ENCODE measurements around the gene ATMIN. TPM values are rescaled to one million over a fixed set of nuclear protein-coding genes. Genes with fewer than 3 reads are reported as not detected.

The ATMIN gene
- total RNA-seq, 1 donor from 2014 or later: 21.2 TPM

DNA sequence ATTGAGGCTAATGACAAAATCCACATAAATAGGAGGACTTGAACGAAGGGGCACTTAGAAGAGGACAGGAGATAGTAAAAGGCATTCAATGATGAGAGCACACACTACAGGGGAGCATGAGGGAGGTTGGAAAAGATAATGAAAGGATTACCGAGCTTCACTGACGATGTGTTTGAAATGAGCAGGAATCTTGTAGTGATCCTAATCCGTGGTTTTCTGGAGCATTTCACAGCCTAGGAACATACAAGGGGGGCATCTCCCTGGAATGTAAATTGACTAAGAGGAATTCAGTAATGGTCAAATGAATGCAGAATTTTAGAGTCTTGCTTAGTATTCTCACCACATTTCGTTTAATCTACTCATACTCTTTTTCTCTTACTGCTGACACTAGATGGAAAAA lies 5.2 kb downstream of the ATMIN start:
- TF ChIP-seq, protein P1, sequence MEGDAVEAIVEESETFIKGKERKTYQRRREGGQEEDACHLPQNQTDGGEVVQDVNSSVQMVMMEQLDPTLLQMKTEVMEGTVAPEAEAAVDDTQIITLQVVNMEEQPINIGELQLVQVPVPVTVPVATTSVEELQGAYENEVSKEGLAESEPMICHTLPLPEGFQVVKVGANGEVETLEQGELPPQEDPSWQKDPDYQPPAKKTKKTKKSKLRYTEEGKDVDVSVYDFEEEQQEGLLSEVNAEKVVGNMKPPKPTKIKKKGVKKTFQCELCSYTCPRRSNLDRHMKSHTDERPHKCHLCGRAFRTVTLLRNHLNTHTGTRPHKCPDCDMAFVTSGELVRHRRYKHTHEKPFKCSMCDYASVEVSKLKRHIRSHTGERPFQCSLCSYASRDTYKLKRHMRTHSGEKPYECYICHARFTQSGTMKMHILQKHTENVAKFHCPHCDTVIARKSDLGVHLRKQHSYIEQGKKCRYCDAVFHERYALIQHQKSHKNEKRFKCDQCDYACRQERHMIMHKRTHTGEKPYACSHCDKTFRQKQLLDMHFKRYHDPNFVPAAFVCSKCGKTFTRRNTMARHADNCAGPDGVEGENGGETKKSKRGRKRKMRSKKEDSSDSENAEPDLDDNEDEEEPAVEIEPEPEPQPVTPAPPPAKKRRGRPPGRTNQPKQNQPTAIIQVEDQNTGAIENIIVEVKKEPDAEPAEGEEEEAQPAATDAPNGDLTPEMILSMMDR (conservative IDR thresholded peaks at IDR 0.05; ENCODE audit: low read depth, low read length): no peak

DNA sequence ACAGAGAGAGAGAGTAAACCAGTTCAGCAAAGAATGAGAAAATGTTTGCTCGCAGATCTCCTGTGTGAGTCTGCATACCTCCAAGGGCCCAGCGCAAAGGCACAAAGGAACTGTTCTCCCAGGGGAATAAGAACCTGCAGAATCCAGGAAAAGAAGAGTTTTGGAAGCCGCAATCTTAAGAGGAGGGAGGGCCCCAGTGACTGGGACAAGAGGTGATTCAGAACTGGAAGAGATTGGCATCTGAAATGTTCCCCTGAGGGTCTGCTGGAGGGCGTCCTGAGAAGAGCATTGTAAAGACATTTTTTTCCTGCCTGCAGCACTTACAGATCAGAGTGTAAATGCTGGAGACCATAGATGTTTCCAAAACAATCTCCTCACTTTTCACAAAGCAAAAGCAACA lies 6.1 kb downstream of the ATMIN start:
- TF ChIP-seq, protein P1 (conservative IDR thresholded peaks at IDR 0.05; ENCODE audit: low read depth, low read length): no peak
- DNase-seq (ENCODE audit: low read depth): no peak
- no peak overlapping the region for H3K4me3 ChIP-seq (ENCODE audit: low read depth, low read length)

More for the DNA sequence above, 5.2 kb downstream of the ATMIN start:
- DNase-seq (ENCODE audit: low read depth): no peak
- H3K4me3 ChIP-seq (ENCODE audit: low read depth, low read length): no peak overlapping the region

DNA sequence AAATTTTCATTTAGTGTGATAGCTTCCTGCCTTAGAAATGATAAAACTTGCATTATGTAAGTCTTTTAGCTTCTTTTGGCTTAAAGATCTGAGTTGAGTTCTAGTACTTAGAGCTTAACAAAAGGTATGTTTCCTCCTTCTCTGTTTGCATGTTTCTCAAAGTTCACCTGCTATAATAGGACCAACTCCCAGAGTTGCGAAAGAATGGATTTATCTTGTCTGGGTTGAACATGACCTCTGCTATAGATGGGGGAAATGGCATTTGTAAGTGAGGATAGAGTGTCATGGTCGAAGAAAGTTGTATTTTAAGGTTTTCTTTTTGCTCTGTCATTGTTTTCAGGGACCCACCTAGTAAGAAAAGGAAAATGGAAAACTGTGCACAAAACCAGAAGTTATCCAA lies 7.2 kb downstream of the ATMIN start:
- no peak for DNase-seq (ENCODE audit: low read depth)
- TF ChIP-seq, protein P1 (conservative IDR thresholded peaks at IDR 0.05; ENCODE audit: low read depth, low read length): no peak
- H3K4me3 ChIP-seq (ENCODE audit: low read depth, low read length): no peak overlapping the region

DNA sequence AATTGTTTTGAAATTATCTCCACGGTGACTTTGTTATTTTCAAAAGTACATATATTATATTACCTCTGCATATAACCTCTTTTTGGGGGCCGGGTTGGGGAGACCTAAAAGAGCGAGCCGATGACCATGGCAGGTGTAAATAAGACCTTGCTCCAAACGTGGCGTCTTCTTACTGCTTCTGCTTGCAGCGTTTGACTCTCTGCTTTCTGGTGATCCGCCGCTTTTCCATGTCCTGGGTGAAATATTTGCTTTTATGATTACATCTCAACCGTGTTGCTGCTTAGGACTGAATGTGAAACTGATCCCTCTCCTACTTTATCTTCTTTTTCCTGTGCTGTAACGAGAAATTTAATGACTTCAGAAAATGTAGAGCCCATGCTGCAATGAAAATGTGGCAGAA lies 18.1 kb downstream of the ATMIN start:
- no peak for DNase-seq (ENCODE audit: low read depth)
- TF ChIP-seq, protein P1 (conservative IDR thresholded peaks at IDR 0.05; ENCODE audit: low read depth, low read length): no peak
- no peak overlapping the region for H3K4me3 ChIP-seq (ENCODE audit: low read depth, low read length)

DNA sequence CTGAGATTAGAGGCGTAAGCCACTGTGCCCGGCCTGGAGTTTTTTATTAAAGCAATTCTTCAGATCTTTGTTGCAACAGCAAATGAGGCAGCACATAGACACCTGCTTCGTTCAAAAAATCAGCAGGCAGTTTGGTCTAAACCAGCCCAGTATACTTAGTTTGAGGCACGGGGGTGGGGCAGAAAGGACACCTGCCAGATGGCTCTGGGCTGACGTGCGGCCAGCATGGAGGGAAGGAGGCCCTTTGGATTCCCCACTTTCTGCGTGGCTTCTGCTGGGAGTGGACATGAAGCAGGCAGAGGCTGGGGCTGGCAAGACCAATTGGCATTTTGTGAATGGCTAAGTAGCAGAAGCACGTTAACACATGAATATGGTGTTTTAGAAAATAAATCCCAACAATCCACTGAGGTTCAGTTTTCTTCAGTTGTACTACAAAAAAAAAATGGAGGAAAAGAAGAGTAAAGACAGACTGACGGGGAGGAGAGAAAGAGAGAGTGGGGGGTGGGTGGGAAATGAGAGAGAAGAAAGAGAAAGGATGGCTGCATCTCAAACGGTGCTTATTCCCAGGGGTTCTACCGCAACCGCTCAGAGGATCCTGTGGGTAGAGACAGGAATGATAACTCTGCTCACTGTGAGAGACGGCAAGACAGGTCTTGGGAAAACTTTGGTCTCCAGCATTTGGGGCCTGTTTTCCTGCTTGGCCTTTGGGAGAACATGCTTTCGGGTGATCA lies 25.1 kb downstream of the ATMIN start:
- DNase-seq (ENCODE audit: low read depth): no peak
- no peak overlapping the region for H3K4me3 ChIP-seq (ENCODE audit: low read depth, low read length)
- TF ChIP-seq, protein P1 (conservative IDR thresholded peaks at IDR 0.05; ENCODE audit: low read depth, low read length): no peak

DNA sequence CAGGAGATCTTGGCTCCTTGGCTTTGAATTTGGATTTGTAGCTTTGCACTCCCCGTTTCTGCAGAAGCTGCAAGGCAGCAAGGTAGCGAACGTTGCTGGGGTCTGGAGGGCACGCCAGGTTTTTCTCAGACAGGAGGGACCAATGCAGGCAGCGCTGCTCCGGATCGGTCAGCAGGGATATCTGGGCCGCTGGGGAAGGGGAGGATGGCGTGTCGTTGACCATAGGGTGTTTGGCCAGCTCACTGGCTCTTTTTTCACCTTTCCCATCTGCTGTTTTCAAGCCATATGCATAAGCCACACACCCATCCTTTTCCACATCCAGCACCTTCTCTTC lies 25.6 kb downstream of the ATMIN start:
- no peak overlapping the region for H3K4me3 ChIP-seq (ENCODE audit: low read depth, low read length)
- no peak for DNase-seq (ENCODE audit: low read depth)
- TF ChIP-seq, protein P1 (conservative IDR thresholded peaks at IDR 0.05; ENCODE audit: low read depth, low read length): no peak
